ENCODE results near the gene RHEX. TPM values are rescaled to one million over a fixed set of nuclear protein-coding genes. Genes with fewer than 3 reads are reported as not detected.

RHEX gene
- total RNA-seq, 1 donor from 2014 or later = 0.44 TPM

DNA sequence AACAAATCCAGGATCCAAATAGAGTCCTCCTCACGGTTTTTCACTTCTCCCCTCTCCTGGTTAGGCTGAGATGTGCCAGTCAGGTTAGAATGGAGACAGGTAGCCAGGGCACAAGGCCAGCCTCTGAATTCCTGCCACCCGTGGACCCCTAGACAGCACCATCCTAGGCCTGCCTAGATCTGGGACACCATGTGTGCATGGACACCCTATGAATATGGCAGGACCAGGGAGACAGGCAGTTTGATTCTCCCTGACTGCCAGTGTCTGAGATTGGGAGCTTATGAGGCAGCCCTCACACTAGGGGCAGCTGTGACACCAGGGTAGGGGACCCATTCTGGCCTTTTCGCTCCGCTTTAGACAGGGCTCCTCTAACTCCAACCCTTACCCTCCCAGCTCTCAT is 56.7 kb downstream of the RHEX start:
- intact Hi-C loops (cut with micrococcal nuclease) = loop anchor here (5.0 to 10.0 kb wide), 2 partner anchors 75 to 127 kb away; no protein-coding TSS in a partner anchor
- no peaks in the 10 kb centered on the region for H3K4me1 ChIP-seq
- H3K27ac ChIP-seq (replicated peaks) = no peak overlapping the region
- H3K27me3 ChIP-seq (ENCODE audit: low read depth) = no peaks in the 10 kb centered on the region
- H3K4me3 ChIP-seq = no peak overlapping the region
- no peaks in the 10 kb centered on the region for H3K36me3 ChIP-seq
- no peak for DNase-seq
- no peaks in the 10 kb centered on the region for H3K9me3 ChIP-seq (replicated peaks)
- TF ChIP-seq, protein P1, sequence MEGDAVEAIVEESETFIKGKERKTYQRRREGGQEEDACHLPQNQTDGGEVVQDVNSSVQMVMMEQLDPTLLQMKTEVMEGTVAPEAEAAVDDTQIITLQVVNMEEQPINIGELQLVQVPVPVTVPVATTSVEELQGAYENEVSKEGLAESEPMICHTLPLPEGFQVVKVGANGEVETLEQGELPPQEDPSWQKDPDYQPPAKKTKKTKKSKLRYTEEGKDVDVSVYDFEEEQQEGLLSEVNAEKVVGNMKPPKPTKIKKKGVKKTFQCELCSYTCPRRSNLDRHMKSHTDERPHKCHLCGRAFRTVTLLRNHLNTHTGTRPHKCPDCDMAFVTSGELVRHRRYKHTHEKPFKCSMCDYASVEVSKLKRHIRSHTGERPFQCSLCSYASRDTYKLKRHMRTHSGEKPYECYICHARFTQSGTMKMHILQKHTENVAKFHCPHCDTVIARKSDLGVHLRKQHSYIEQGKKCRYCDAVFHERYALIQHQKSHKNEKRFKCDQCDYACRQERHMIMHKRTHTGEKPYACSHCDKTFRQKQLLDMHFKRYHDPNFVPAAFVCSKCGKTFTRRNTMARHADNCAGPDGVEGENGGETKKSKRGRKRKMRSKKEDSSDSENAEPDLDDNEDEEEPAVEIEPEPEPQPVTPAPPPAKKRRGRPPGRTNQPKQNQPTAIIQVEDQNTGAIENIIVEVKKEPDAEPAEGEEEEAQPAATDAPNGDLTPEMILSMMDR (IDR thresholded peaks at IDR 0.05; ENCODE audit: borderline replicate concordance) = no peak

DNA sequence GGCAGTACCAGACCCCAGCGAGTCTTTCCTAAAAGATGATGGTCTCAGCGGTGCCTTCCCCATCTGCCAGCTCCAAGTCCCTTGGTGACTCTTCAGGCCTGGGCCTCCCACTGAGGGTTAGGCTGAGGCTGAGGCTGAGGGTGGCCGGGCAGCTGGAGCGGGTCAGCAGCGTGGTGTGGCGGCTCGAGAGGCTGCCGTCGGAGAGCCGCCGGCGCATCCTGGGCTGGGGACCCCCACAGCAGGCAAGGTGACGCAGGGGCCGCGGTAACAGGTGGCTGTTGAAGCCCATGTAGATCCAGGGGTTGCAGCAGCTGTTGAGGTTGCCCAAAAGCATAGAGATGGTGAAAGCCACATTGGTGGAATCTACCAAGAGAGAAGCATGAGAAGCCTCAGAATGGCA is 57.2 kb downstream of the RHEX start:
- no peak overlapping the region for H3K27ac ChIP-seq (replicated peaks)
- TF ChIP-seq, protein P1 (IDR thresholded peaks at IDR 0.05; ENCODE audit: borderline replicate concordance) = no peak
- H3K4me1 ChIP-seq = no peaks in the 10 kb centered on the region
- DNase-seq = no peak
- H3K9me3 ChIP-seq (replicated peaks) = no peaks in the 10 kb centered on the region
- intact Hi-C loops (cut with micrococcal nuclease) = no loop called here
- H3K36me3 ChIP-seq = no peaks in the 10 kb centered on the region
- H3K27me3 ChIP-seq (ENCODE audit: low read depth) = no peaks in the 10 kb centered on the region
- H3K4me3 ChIP-seq = no peak overlapping the region

DNA sequence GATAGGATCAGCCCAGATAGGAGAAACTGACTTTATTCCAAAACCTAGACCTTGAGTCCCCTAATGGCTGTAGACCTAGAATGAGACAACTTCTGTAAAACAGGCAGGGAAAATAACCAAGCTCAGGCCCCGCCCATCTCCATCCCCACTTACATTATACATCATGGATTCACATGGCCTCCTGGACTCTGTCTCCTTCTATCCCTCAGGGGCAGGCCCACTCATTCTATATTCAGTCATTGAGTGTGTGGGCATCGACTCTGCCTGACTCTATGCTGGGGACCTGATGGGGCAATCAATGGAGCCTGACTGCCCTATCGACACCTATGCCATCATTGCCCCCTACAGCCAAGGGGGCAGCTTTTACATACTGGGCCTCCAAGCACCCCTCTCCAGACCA is 57.8 kb downstream of the RHEX start:
- Histone ChIP-seq H3K27me3 (ENCODE audit: low read depth) (no peaks in the 10 kb centered on the region), H3K4me1 (no peaks in the 10 kb centered on the region), H3K4me3 (no peak overlapping the region), H3K9me3 (replicated peaks) (no peaks in the 10 kb centered on the region), H3K36me3 (no peaks in the 10 kb centered on the region), H3K27ac (replicated peaks) (no peak overlapping the region)
- TF ChIP-seq, protein P1 (IDR thresholded peaks at IDR 0.05; ENCODE audit: borderline replicate concordance) = no peak
- intact Hi-C loops (cut with micrococcal nuclease) = no loop called here
- DNase-seq = no peak

DNA sequence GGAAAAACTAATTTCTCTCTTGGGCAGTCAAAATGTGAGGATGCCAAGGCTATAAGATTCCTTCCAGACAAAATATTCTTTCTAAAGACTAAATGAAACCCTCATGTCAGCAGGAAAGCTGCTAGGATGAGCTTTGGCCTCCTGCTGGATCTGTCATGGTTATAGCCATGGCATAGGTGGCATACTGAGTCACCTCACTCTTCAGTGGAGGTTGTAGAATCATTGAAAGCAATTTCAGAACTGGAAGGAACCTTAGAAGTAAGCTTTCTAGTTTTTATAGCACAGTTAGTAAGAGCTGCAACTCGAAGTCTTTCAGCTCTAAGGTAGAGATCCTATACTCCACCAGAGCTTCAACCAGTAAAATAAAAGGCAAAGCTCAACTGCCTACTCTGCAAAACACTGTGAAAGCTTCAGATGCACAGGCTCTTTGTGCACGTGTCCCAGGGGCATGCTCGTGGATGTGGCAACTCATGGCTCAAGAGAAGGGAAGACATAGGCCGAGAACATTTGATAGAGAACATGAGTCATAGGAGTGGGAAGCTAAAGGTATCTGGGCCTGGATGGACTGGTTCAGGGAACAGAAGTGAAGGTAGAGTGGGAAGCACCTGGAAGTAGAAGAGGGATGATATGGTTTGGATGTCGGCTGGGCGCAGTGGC is 58.4 kb downstream of the RHEX start:
- no peak overlapping the region for H3K27ac ChIP-seq (replicated peaks)
- DNase-seq = no peak
- no peaks in the 10 kb centered on the region for H3K4me1 ChIP-seq
- no peaks in the 10 kb centered on the region for H3K27me3 ChIP-seq (ENCODE audit: low read depth)
- no peak overlapping the region for H3K4me3 ChIP-seq
- no peaks in the 10 kb centered on the region for H3K36me3 ChIP-seq
- H3K9me3 ChIP-seq (replicated peaks) = no peaks in the 10 kb centered on the region
- intact Hi-C loops (cut with micrococcal nuclease) = no loop called here
- TF ChIP-seq, protein P1 (IDR thresholded peaks at IDR 0.05; ENCODE audit: borderline replicate concordance) = no peak

DNA sequence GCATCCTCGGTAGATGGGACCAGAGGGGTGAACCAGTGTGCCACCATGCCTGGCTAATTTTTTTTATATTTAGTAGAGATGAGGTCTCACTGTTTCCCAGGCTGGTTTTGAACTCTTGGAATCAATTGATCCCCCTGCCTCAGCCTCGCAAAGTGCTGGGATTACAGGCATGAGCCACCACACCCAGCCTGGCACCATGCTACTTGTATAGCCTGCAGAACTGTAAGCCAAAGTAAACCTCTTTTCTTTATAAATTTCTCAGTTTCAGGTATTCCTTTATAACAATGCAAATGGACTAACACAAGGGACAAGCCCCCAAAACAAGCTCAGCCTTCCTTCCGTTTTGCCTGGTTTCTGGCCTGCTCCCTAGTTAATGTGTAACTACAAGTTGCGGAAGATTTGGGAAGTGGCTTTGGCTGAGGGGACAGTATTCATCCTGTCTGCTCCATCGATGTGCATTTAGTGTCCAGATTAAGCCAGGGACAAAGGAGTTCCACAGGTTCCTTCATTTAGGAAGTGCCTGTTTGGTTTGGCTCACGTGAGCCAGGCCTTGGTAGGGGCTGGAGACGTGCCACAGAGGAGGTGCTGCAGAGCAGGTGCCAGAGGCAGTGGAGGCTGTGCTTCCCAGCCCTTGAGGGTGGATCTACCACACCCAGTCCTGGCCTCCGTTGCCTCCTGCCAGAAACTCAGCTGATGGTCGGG is 59.8 kb downstream of the RHEX start:
- no peaks in the 10 kb centered on the region for H3K36me3 ChIP-seq
- TF ChIP-seq, protein P1 (IDR thresholded peaks at IDR 0.05; ENCODE audit: borderline replicate concordance) = no peak
- no peak for DNase-seq
- H3K9me3 ChIP-seq (replicated peaks) = no peaks in the 10 kb centered on the region
- H3K4me1 ChIP-seq = peaks cover 10% of the 10 kb centered on the region
- no peak overlapping the region for H3K27ac ChIP-seq (replicated peaks)
- no peak overlapping the region for H3K4me3 ChIP-seq
- intact Hi-C loops (cut with micrococcal nuclease) = no loop called here
- H3K27me3 ChIP-seq (ENCODE audit: low read depth) = peaks cover 5% of the 10 kb centered on the region
